ENCODE results near the gene ARSG. TPM values are rescaled to one million over a fixed set of nuclear protein-coding genes. Genes with fewer than 3 reads are reported as not detected.

Gene ARSG
- total and polyA plus RNA-seq, 4 experiments from 2014 or later = 10.4 to 19.1 (median 13.1) TPM

- Histone ChIP-seq H3K4me1 (ENCODE audit: insufficient read depth, low read length) (peaks cover 26% of the 10 kb centered on the region), H3K9me3 (ENCODE audit: control insufficient read depth in 1 of 2, low read length in 2 of 2) (no peaks in the 10 kb centered on the region), H3K27ac (ENCODE audit: low read depth, low read length) (no peak overlapping the region), H3K36me3 (ENCODE audit: insufficient read depth, low read length) (no peaks in the 10 kb centered on the region), H3K27me3 (ENCODE audit: insufficient read depth, low read length) (no peaks in the 10 kb centered on the region), H3K4me3 (ENCODE audit: low read length in 2 of 2) (no peak overlapping the region)
- H3K9me3 Mint-ChIP-seq = no peaks in the 10 kb centered on the region
- intact Hi-C loops (cut with micrococcal nuclease) = no loop called here
- POLR2A ChIA-PET (ENCODE audit: partially characterized antibody) = no interaction called here
- H3K4me1 Mint-ChIP-seq = peaks cover 21 to 41% (median 24%) of the 10 kb centered on the region in 4 donors
- no peaks in the 10 kb centered on the region for H3K27me3 Mint-ChIP-seq
- no peak overlapping the region for H3K27ac Mint-ChIP-seq
- no peak for DNase-seq
- CTCF ChIA-PET (ENCODE audit: partially characterized antibody) = interaction anchor here (0.6 to 0.8 kb wide), 2 partner anchors 39 to 208 kb away, joined by 3 to 4 read pairs; no protein-coding TSS in a partner anchor
- H3K36me3 Mint-ChIP-seq = peaks cover 3 to 13% of the 10 kb centered on the region in 2 donors
- no peak overlapping the region for H3K4me3 Mint-ChIP-seq
These were observed 88.7 kb downstream of the ARSG start for GRCh38 chr17:68379692-68380677.

- no peaks in the 10 kb centered on the region for H3K9me3 Mint-ChIP-seq
- H3K4me1 Mint-ChIP-seq = peaks cover 21 to 43% (median 24%) of the 10 kb centered on the region in 4 donors
- ChIA-PET POLR2A (ENCODE audit: partially characterized antibody) (interaction anchor here (0.8 to 0.9 kb wide), 2 partner anchors 16 to 26 kb away, joined by 3 to 4 read pairs; no protein-coding TSS in a partner anchor), CTCF (ENCODE audit: partially characterized antibody) (no interaction called here)
- H3K36me3 Mint-ChIP-seq = peaks cover 3 to 9% of the 10 kb centered on the region in 2 donors
- H3K4me3 ChIP-seq (ENCODE audit: low read length in 2 of 2) = no peak overlapping the region
- peaks cover 26% of the 10 kb centered on the region for H3K4me1 ChIP-seq (ENCODE audit: insufficient read depth, low read length)
- H3K4me3 Mint-ChIP-seq = no peak overlapping the region
- H3K9me3 ChIP-seq (ENCODE audit: control insufficient read depth in 1 of 2, low read length in 2 of 2) = no peaks in the 10 kb centered on the region
- H3K27me3 ChIP-seq (ENCODE audit: insufficient read depth, low read length) = no peaks in the 10 kb centered on the region
- peak overlapping the region in 2 of 7 donors; percentile 12 to 27 for H3K27ac Mint-ChIP-seq
- H3K27ac ChIP-seq (ENCODE audit: low read depth, low read length) = no peak overlapping the region
- H3K36me3 ChIP-seq (ENCODE audit: insufficient read depth, low read length) = no peaks in the 10 kb centered on the region
- H3K27me3 Mint-ChIP-seq = no peaks in the 10 kb centered on the region
- intact Hi-C loops (cut with micrococcal nuclease) = no loop called here
- no peak for DNase-seq
These were observed 90.0 kb downstream of the ARSG start for GRCh38 chr17:68381076-68381900.

GRCh38 chr17:68382582-68383085 lies 91.3 kb downstream of the ARSG start:
- no peaks in the 10 kb centered on the region for H3K9me3 Mint-ChIP-seq
- intact Hi-C loops (cut with micrococcal nuclease) = no loop called here
- Histone ChIP-seq H3K27me3 (ENCODE audit: insufficient read depth, low read length) (no peaks in the 10 kb centered on the region), H3K36me3 (ENCODE audit: insufficient read depth, low read length) (no peaks in the 10 kb centered on the region), H3K27ac (ENCODE audit: low read depth, low read length) (no peak overlapping the region), H3K9me3 (ENCODE audit: control insufficient read depth in 1 of 2, low read length in 2 of 2) (no peaks in the 10 kb centered on the region), H3K4me1 (ENCODE audit: insufficient read depth, low read length) (peaks cover 26% of the 10 kb centered on the region), H3K4me3 (ENCODE audit: low read length in 2 of 2) (no peak overlapping the region)
- no peak for DNase-seq
- H3K4me1 Mint-ChIP-seq = peaks cover 22 to 43% (median 26%) of the 10 kb centered on the region in 4 donors
- ChIA-PET CTCF (ENCODE audit: partially characterized antibody) (interaction anchor here (0.8 to 4.2 kb wide), 2 partner anchors 16 to 42 kb away, joined by 3 to 25 read pairs; no protein-coding TSS in a partner anchor), POLR2A (ENCODE audit: partially characterized antibody) (interaction anchor here (0.8 to 2.5 kb wide), 6 partner anchors 11 to 92 kb away, joined by 3 to 19 read pairs (median 4); partner anchors contain the start of genes ARSG and SLC16A6)
- H3K4me3 Mint-ChIP-seq = no peak overlapping the region
- no peaks in the 10 kb centered on the region for H3K27me3 Mint-ChIP-seq
- no peak overlapping the region for H3K27ac Mint-ChIP-seq
- H3K36me3 Mint-ChIP-seq = peaks cover 3 to 6% of the 10 kb centered on the region in 2 donors

- Histone ChIP-seq H3K27me3 (ENCODE audit: insufficient read depth, low read length) (no peaks in the 10 kb centered on the region), H3K9me3 (ENCODE audit: control insufficient read depth in 1 of 2, low read length in 2 of 2) (no peaks in the 10 kb centered on the region), H3K4me1 (ENCODE audit: insufficient read depth, low read length) (peaks cover 26% of the 10 kb centered on the region), H3K27ac (ENCODE audit: low read depth, low read length) (no peak overlapping the region), H3K36me3 (ENCODE audit: insufficient read depth, low read length) (no peaks in the 10 kb centered on the region), H3K4me3 (ENCODE audit: low read length in 2 of 2) (no peak overlapping the region)
- no peaks in the 10 kb centered on the region for H3K27me3 Mint-ChIP-seq
- intact Hi-C loops (cut with micrococcal nuclease) = no loop called here
- peak overlapping the region in 3 of 8 donors; percentile 63 to 78 (median 67) for H3K4me3 Mint-ChIP-seq
- H3K27ac Mint-ChIP-seq = peak overlapping the region in 3 of 7 donors; percentile 60 to 84 (median 68)
- CTCF ChIA-PET (ENCODE audit: partially characterized antibody) = interaction anchor here (1.2 to 4.2 kb wide), 3 partner anchors 15 to 96 kb away, joined by 3 to 25 read pairs (median 4); no protein-coding TSS in a partner anchor
- no peak for DNase-seq
- peaks cover 1 to 6% of the 10 kb centered on the region in 2 donors for H3K36me3 Mint-ChIP-seq
- no peaks in the 10 kb centered on the region for H3K9me3 Mint-ChIP-seq
- POLR2A ChIA-PET (ENCODE audit: partially characterized antibody) = interaction anchor here (1.2 to 2.5 kb wide), 4 partner anchors 12 to 92 kb away, joined by 3 to 19 read pairs (median 4); partner anchors contain the start of genes ARSG and SLC16A6
- peaks cover 22 to 43% (median 27%) of the 10 kb centered on the region in 4 donors for H3K4me1 Mint-ChIP-seq
These were observed 91.8 kb downstream of the ARSG start for GRCh38 chr17:68383120-68383442.

GRCh38 chr17:68383443-68384321 lies 92.4 kb downstream of the ARSG start:
- Histone ChIP-seq H3K4me3 (ENCODE audit: low read length in 2 of 2) (peak overlapping the region in 1 of 2 donors; percentile 20), H3K27me3 (ENCODE audit: insufficient read depth, low read length) (no peaks in the 10 kb centered on the region), H3K27ac (ENCODE audit: low read depth, low read length) (no peak overlapping the region), H3K4me1 (ENCODE audit: insufficient read depth, low read length) (peaks cover 26% of the 10 kb centered on the region), H3K9me3 (ENCODE audit: control insufficient read depth in 1 of 2, low read length in 2 of 2) (no peaks in the 10 kb centered on the region), H3K36me3 (ENCODE audit: insufficient read depth, low read length) (no peaks in the 10 kb centered on the region)
- no peaks in the 10 kb centered on the region for H3K27me3 Mint-ChIP-seq
- peak overlapping the region; percentile 43 to 83 (median 66) for H3K4me3 Mint-ChIP-seq
- CTCF ChIA-PET (ENCODE audit: partially characterized antibody) = interaction anchor here (1.2 to 4.2 kb wide), 3 partner anchors 15 to 97 kb away, joined by 3 to 25 read pairs (median 4); no protein-coding TSS in a partner anchor
- POLR2A ChIA-PET (ENCODE audit: partially characterized antibody) = interaction anchor here (0.6 to 2.5 kb wide), 6 partner anchors 12 to 93 kb away, joined by 3 to 19 read pairs (median 4); partner anchors contain the start of genes ARSG and SLC16A6
- intact Hi-C loops (cut with micrococcal nuclease) = loop anchor here (2.0 kb wide), 1 partner anchor 27 kb away; no protein-coding TSS in a partner anchor
- peak overlapping the region; percentile 13 to 86 (median 67) for H3K27ac Mint-ChIP-seq
- H3K4me1 Mint-ChIP-seq = peaks cover 22 to 43% (median 27%) of the 10 kb centered on the region in 4 donors
- DNase-seq = peak in 3 of 5 donors; percentile 26 to 28 (median 27)
- no peaks in the 10 kb centered on the region for H3K9me3 Mint-ChIP-seq
- peaks cover 1 to 6% of the 10 kb centered on the region in 2 donors for H3K36me3 Mint-ChIP-seq

- Histone ChIP-seq H3K9me3 (ENCODE audit: control insufficient read depth in 1 of 2, low read length in 2 of 2) (no peaks in the 10 kb centered on the region), H3K27ac (ENCODE audit: low read depth, low read length) (no peak overlapping the region), H3K36me3 (ENCODE audit: insufficient read depth, low read length) (no peaks in the 10 kb centered on the region), H3K4me1 (ENCODE audit: insufficient read depth, low read length) (peaks cover 26% of the 10 kb centered on the region), H3K27me3 (ENCODE audit: insufficient read depth, low read length) (no peaks in the 10 kb centered on the region), H3K4me3 (ENCODE audit: low read length in 2 of 2) (no peak overlapping the region)
- intact Hi-C loops (cut with micrococcal nuclease) = loop anchor here (2.0 kb wide), 1 partner anchor 28 kb away; no protein-coding TSS in a partner anchor
- no peaks in the 10 kb centered on the region for H3K9me3 Mint-ChIP-seq
- no peak for DNase-seq
- no peaks in the 10 kb centered on the region for H3K27me3 Mint-ChIP-seq
- peak overlapping the region in 5 of 7 donors; percentile 23 to 84 (median 74) for H3K27ac Mint-ChIP-seq
- H3K36me3 Mint-ChIP-seq = peaks cover 2 to 6% of the 10 kb centered on the region in 2 donors
- ChIA-PET CTCF (ENCODE audit: partially characterized antibody) (interaction anchor here (0.6 to 4.2 kb wide), 5 partner anchors 11 to 110 kb away, joined by 3 to 25 read pairs (median 3); no protein-coding TSS in a partner anchor), POLR2A (ENCODE audit: partially characterized antibody) (interaction anchor here (0.6 to 2.5 kb wide), 2 partner anchors 12 to 93 kb away, joined by 4 to 19 read pairs; partner anchors contain the start of genes ARSG and SLC16A6)
- H3K4me3 Mint-ChIP-seq = peak overlapping the region in 6 of 8 donors; percentile 61 to 83 (median 66)
- peaks cover 22 to 48% (median 27%) of the 10 kb centered on the region in 4 donors for H3K4me1 Mint-ChIP-seq
These were observed 93.2 kb downstream of the ARSG start for GRCh38 chr17:68384471-68384870.
